ENCODE data around the gene DNM3.

DNA sequence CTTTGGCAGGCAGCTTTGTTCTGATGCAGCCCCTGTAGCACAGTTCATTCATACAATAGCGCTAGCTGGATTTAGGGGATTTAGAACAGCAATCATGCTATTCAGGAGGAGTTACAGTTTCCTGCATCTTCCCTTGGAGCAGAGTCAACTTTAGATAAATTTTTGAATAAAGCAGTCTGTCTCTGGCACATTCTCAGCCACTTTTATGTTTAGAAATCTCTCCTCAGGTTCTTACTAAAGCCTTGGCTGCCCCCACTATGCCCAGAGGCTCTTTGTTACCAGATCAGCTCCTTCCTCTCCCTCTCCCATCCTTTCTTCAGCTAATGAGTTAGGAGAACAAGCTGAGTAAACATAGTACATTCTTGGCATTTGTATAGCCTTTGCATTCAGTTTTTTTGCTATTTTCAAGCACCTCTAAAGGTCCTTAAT, 619.6 kb downstream of the DNM3 start:
- TF ChIP-seq, protein P1, sequence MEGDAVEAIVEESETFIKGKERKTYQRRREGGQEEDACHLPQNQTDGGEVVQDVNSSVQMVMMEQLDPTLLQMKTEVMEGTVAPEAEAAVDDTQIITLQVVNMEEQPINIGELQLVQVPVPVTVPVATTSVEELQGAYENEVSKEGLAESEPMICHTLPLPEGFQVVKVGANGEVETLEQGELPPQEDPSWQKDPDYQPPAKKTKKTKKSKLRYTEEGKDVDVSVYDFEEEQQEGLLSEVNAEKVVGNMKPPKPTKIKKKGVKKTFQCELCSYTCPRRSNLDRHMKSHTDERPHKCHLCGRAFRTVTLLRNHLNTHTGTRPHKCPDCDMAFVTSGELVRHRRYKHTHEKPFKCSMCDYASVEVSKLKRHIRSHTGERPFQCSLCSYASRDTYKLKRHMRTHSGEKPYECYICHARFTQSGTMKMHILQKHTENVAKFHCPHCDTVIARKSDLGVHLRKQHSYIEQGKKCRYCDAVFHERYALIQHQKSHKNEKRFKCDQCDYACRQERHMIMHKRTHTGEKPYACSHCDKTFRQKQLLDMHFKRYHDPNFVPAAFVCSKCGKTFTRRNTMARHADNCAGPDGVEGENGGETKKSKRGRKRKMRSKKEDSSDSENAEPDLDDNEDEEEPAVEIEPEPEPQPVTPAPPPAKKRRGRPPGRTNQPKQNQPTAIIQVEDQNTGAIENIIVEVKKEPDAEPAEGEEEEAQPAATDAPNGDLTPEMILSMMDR (IDR thresholded peaks at IDR 0.05): no peak
- TF ChIP-seq POLR2A (IDR thresholded peaks at IDR 0.05): no peak

Measured in adrenal gland (tissue), 5 donors.